CD4-positive, alpha-beta memory T cell (primary cell): ENCODE data around the gene TMEM131. TPM values are rescaled to one million over a fixed set of nuclear protein-coding genes. Genes with fewer than 3 reads are reported as not detected.

Source experiments
- CTCF ChIA-PET: fragments of 350-600 bp; sonication (Branson Sonifier 250); formaldehyde crosslinking; loops from one replicate; lab custom pipeline; 2021; ENCODE audit warnings: inconsistent platforms; ENCODE audit not compliant: partially characterized antibody; lab: Charles Lee
- POLR2A ChIA-PET: fragments of 350-600 bp; sonication (Branson Sonifier 250); formaldehyde crosslinking; loops from one replicate; lab custom pipeline; 2021; ENCODE audit not compliant: partially characterized antibody; lab: Charles Lee
- DNase-seq, 5 donors: peaks; one replicate each; pipeline versions ENCODE4 v3.0.0 to v3.0.0-alpha.2; 2020 to 2022; ENCODE audit warnings: mixed read lengths in 1 of 5
- H3K27ac ChIP-seq: one replicate; pipeline ENCODE4 v1.7.0; 2013; ENCODE audit warnings: low read depth, low read length
- H3K27me3 ChIP-seq: 2 replicates; pipeline ENCODE4 v1.7.0; 2013; ENCODE audit warnings: mild to moderate bottlenecking, low read length, moderate library complexity; ENCODE audit not compliant: insufficient read depth
- H3K36me3 ChIP-seq: 2 replicates; pipeline ENCODE4 v1.7.0; 2013; ENCODE audit warnings: mild to moderate bottlenecking, low read length, moderate library complexity; ENCODE audit not compliant: insufficient read depth
- H3K4me1 ChIP-seq: 2 replicates; pipeline ENCODE4 v1.7.0; 2013; ENCODE audit warnings: mild to moderate bottlenecking, low read length, moderate library complexity; ENCODE audit not compliant: insufficient read depth
- H3K4me3 ChIP-seq, 2 donors: one replicate each; pipeline ENCODE4 v1.7.0; 2013; ENCODE audit warnings: low read length in 2 of 2, mild to moderate bottlenecking in 1 of 2
- H3K9me3 ChIP-seq, 2 donors: one replicate each; pipeline ENCODE4 v1.7.0; 2013; ENCODE audit warnings: low read length in 2 of 2, control low read depth in 1 of 2; ENCODE audit not compliant: control insufficient read depth in 1 of 2
- H3K27ac Mint-ChIP-seq, 7 donors: one replicate each; pipeline ENCODE4 v1.8.0; 2020 to 2021; ENCODE audit warnings: mixed read lengths in 7 of 7, mild to moderate bottlenecking in 6 of 7, inconsistent platforms in 3 of 7, moderate library complexity in 3 of 7
- H3K27me3 Mint-ChIP-seq, 2 donors: one replicate each; pipeline ENCODE4 v1.8.0; 2020 to 2021; ENCODE audit warnings: mixed read lengths in 2 of 2
- H3K36me3 Mint-ChIP-seq, 2 donors: one replicate each; pipeline ENCODE4 v1.8.0; 2020 to 2021; ENCODE audit warnings: mixed read lengths in 2 of 2, inconsistent platforms in 1 of 2, mild to moderate bottlenecking in 1 of 2
- H3K4me1 Mint-ChIP-seq, 4 donors: one replicate each; pipeline ENCODE4 v1.8.0; 2020 to 2021; ENCODE audit warnings: mixed read lengths in 4 of 4, mild to moderate bottlenecking in 1 of 4
- H3K4me3 Mint-ChIP-seq, 8 donors: one replicate each; pipeline ENCODE4 v1.8.0; 2020 to 2021; ENCODE audit warnings: mixed read lengths in 8 of 8, mild to moderate bottlenecking in 7 of 8, moderate library complexity in 6 of 8, inconsistent platforms in 3 of 8
- H3K9me3 Mint-ChIP-seq, 8 donors: one replicate each; pipeline ENCODE4 v1.8.0; 2020 to 2021; ENCODE audit warnings: mixed read lengths in 8 of 8, mild to moderate bottlenecking in 5 of 8, inconsistent platforms in 3 of 8, moderate library complexity in 1 of 8
- intact Hi-C: fragments of 100-400 bp; cut with micrococcal nuclease; formaldehyde crosslinking; loops from one replicate; pipeline ENCODE4 v1.15.1; 2023
- polyA plus RNA-seq, 2 donors: library from polyadenylated mRNA; unstranded; fragments of 300-500 nt; fragmentation: Illumina TruSeq; gene quantifications; one replicate each; pipeline ENCODE4 v1.2.3, GENCODE V29; 2021
- total RNA-seq, 2 experiments: library from RNA; stranded (reverse); gene quantifications; one replicate each; pipeline ENCODE4 v1.2.3, GENCODE V29; 2021

The TMEM131 gene
- total and polyA plus RNA-seq, 4 experiments from 2014 or later: 6.3 to 47.6 (median 31.4) TPM

DNA sequence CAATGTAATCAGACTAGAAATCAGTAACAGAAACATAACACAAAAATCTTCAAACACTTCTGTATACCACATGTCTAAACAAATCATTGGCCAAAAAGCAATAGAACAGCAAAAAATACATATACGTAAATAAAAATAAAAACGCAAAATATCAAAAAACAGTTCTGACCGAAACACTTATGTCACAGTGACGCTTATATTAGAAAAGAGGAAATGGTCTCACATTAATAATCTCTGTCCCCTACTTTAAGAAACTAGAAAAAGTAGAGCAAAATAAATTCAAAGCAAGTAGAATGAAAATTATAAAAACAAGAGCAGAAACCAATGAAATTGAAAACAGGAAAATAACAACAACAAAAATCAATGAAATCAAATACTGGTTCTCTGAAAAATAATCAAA lies 41.9 kb downstream of the TMEM131 start:
- Mint-ChIP-seq H3K27ac (no peak overlapping the region), H3K36me3 (peaks cover 0 to 7% of the 10 kb centered on the region in 2 donors), H3K9me3 (peaks cover 0 to 4% (median 0%) of the 10 kb centered on the region in 8 donors), H3K4me3 (peak overlapping the region in 5 of 8 donors; percentile 8 to 51 (median 37)), H3K4me1 (peaks cover 55 to 87% (median 69%) of the 10 kb centered on the region in 4 donors), H3K27me3 (no peaks in the 10 kb centered on the region)
- no peaks in the 10 kb centered on the region for H3K36me3 ChIP-seq
- H3K4me1 ChIP-seq: peaks cover 45% of the 10 kb centered on the region
- no peaks in the 10 kb centered on the region for H3K27me3 ChIP-seq
- ChIA-PET CTCF (no interaction called here), POLR2A (no interaction called here)
- no peaks in the 10 kb centered on the region for H3K9me3 ChIP-seq
- H3K4me3 ChIP-seq: no peak overlapping the region
- no peak for DNase-seq
- intact Hi-C loops: no loop called here
- no peak overlapping the region for H3K27ac ChIP-seq

DNA sequence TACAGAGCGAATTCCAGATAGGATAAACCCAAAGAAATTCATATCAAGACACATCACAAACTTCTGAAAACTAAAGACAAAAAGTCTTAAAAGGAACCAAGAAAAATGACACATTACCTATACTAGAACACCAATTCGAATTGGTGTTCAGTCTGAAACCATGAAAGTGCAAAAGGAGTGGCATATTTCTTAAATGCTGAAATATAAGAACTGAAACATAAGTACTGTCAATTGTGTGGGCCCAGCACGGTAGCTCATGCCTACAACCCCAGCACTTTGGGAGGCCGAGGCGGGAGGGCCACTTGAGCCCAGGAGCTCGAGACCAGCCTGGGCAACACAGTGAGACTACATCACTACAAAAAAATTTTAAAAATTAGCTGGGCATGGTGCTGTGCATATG lies 43.4 kb downstream of the TMEM131 start:
- peak overlapping the region in 1 of 7 donors; percentile 79 for H3K27ac Mint-ChIP-seq
- H3K27me3 ChIP-seq: no peaks in the 10 kb centered on the region
- no peaks in the 10 kb centered on the region for H3K27me3 Mint-ChIP-seq
- POLR2A ChIA-PET: no interaction called here
- CTCF ChIA-PET: no interaction called here
- peaks cover 0 to 4% (median 0%) of the 10 kb centered on the region in 8 donors for H3K9me3 Mint-ChIP-seq
- DNase-seq: no peak
- no peaks in the 10 kb centered on the region for H3K9me3 ChIP-seq
- peak overlapping the region in 3 of 8 donors; percentile 2 to 39 (median 20) for H3K4me3 Mint-ChIP-seq
- H3K4me1 Mint-ChIP-seq: peaks cover 47 to 84% (median 67%) of the 10 kb centered on the region in 4 donors
- intact Hi-C loops: no loop called here
- H3K36me3 Mint-ChIP-seq: peaks cover 0 to 13% of the 10 kb centered on the region in 2 donors
- peaks cover 31% of the 10 kb centered on the region for H3K4me1 ChIP-seq
- no peak overlapping the region for H3K27ac ChIP-seq
- no peaks in the 10 kb centered on the region for H3K36me3 ChIP-seq
- no peak overlapping the region for H3K4me3 ChIP-seq

- Mint-ChIP-seq H3K9me3 (peaks cover 0 to 4% (median 0%) of the 10 kb centered on the region in 8 donors), H3K4me3 (peak overlapping the region in 1 of 8 donors; percentile 36), H3K4me1 (peaks cover 53 to 91% (median 73%) of the 10 kb centered on the region in 4 donors), H3K27me3 (no peaks in the 10 kb centered on the region), H3K36me3 (peaks cover 0 to 13% of the 10 kb centered on the region in 2 donors), H3K27ac (no peak overlapping the region)
- Histone ChIP-seq H3K27ac (no peak overlapping the region), H3K4me3 (no peak overlapping the region), H3K36me3 (no peaks in the 10 kb centered on the region), H3K9me3 (no peaks in the 10 kb centered on the region), H3K4me1 (peaks cover 35% of the 10 kb centered on the region), H3K27me3 (no peaks in the 10 kb centered on the region)
- ChIA-PET CTCF (no interaction called here), POLR2A (no interaction called here)
- no peak for DNase-seq
- intact Hi-C loops: no loop called here
Observed at GRCh38 chr2:97951155-97951680, 44.5 kb downstream of the TMEM131 start.

DNA sequence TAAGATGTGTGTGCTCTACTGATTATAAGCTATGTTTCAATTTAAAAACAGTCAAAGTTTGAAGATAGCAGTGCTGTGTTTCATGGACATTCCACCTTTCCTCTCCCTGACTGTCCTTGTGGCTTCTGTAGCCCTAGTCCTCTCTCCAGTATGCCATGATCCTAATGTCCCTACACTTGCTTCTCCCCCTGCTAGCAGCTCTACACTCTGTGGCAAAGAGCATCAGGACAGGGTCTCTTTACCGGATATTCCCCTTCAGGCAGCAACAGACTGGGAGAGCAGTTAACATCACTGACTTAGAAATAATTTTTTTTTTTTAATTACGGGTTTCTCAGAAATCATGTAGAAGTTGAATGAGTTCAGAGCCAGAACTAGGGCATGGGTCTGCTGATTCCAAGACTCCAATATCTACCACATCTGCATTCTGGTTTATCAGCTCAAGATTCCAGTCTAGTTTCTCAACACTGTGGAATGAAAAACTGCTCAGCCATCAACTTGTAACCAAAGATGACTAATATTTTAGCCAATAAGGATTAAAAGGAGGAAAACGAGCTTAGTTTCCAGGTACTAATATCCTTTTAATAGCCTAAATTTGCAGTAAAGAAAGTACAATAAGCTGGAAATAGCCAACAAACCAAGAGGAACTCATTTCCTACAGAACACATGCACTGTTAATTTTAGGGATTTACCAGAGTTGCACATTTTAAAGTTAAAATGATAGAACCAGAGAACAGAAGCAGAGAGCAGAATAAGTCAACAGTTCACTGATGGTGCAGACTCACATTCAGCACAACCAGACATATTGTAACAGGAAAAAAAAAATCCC lies 45.2 kb downstream of the TMEM131 start:
- peaks cover 49 to 87% (median 68%) of the 10 kb centered on the region in 4 donors for H3K4me1 Mint-ChIP-seq
- POLR2A ChIA-PET: no interaction called here

GRCh38 chr2:97948926-97949325 lies 46.8 kb downstream of the TMEM131 start:
- H3K27me3 Mint-ChIP-seq: no peaks in the 10 kb centered on the region
- H3K9me3 Mint-ChIP-seq: peaks cover 0 to 2% (median 0%) of the 10 kb centered on the region in 8 donors
- H3K9me3 ChIP-seq: no peaks in the 10 kb centered on the region
- H3K27ac ChIP-seq: no peak overlapping the region
- H3K4me3 ChIP-seq: no peak overlapping the region
- no peak overlapping the region for H3K27ac Mint-ChIP-seq
- H3K4me1 Mint-ChIP-seq: peaks cover 52 to 89% (median 69%) of the 10 kb centered on the region in 4 donors
- intact Hi-C loops: no loop called here
- ChIA-PET POLR2A (no interaction called here), CTCF (no interaction called here)
- peaks cover 4 to 13% of the 10 kb centered on the region in 2 donors for H3K36me3 Mint-ChIP-seq
- DNase-seq: no peak
- H3K4me3 Mint-ChIP-seq: peak overlapping the region in 1 of 8 donors; percentile 27
- H3K36me3 ChIP-seq: no peaks in the 10 kb centered on the region
- no peaks in the 10 kb centered on the region for H3K27me3 ChIP-seq
- peaks cover 26% of the 10 kb centered on the region for H3K4me1 ChIP-seq

More for the DNA sequence above, 45.2 kb downstream of the TMEM131 start:
- Histone ChIP-seq H3K36me3 (no peaks in the 10 kb centered on the region), H3K27ac (no peak overlapping the region), H3K4me1 (peaks cover 31% of the 10 kb centered on the region), H3K4me3 (no peak overlapping the region), H3K27me3 (no peaks in the 10 kb centered on the region), H3K9me3 (no peaks in the 10 kb centered on the region)
- H3K36me3 Mint-ChIP-seq: peaks cover 0 to 13% of the 10 kb centered on the region in 2 donors
- CTCF ChIA-PET: no interaction called here
- no peak for DNase-seq
- peak overlapping the region in 1 of 8 donors; percentile 1 for H3K4me3 Mint-ChIP-seq
- intact Hi-C loops: no loop called here
- no peaks in the 10 kb centered on the region for H3K27me3 Mint-ChIP-seq
- no peak overlapping the region for H3K27ac Mint-ChIP-seq
- H3K9me3 Mint-ChIP-seq: peaks cover 0 to 2% (median 0%) of the 10 kb centered on the region in 8 donors

DNA sequence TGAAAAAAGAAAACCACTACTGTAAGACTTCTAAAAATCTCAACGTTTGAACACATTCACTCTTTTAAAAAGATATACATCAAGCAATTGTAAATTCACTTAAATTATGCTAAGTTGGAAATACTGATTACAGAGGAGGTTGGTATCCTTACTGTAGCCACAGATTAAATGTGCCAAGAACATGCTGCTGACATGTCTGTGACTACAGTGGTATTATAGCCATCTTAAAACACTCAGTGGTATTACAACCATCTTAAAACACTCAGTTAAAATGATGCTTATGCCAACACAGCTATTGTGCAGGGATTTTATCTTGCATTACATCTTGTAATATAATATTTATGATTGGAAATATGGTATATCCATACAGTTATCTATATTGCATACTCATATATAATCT lies 50.0 kb downstream of the TMEM131 start:
- Histone ChIP-seq H3K27ac (no peak overlapping the region), H3K4me1 (peaks cover 11% of the 10 kb centered on the region), H3K27me3 (no peaks in the 10 kb centered on the region), H3K9me3 (no peaks in the 10 kb centered on the region), H3K36me3 (no peaks in the 10 kb centered on the region), H3K4me3 (no peak overlapping the region)
- intact Hi-C loops: no loop called here
- Mint-ChIP-seq H3K9me3 (peaks cover 0 to 12% (median 4%) of the 10 kb centered on the region in 8 donors), H3K27me3 (no peaks in the 10 kb centered on the region), H3K4me3 (no peak overlapping the region), H3K36me3 (peaks cover 7 to 17% of the 10 kb centered on the region in 2 donors), H3K4me1 (peaks cover 37 to 58% (median 48%) of the 10 kb centered on the region in 4 donors), H3K27ac (no peak overlapping the region)
- DNase-seq: no peak
- POLR2A ChIA-PET: no interaction called here
- CTCF ChIA-PET: no interaction called here

GRCh38 chr2:97936881-97937280 lies 58.9 kb downstream of the TMEM131 start:
- H3K9me3 ChIP-seq: no peaks in the 10 kb centered on the region
- H3K36me3 ChIP-seq: no peaks in the 10 kb centered on the region
- peak overlapping the region in 1 of 7 donors; percentile 6 for H3K27ac Mint-ChIP-seq
- ChIA-PET POLR2A (no interaction called here), CTCF (no interaction called here)
- H3K4me3 ChIP-seq: no peak overlapping the region
- H3K9me3 Mint-ChIP-seq: peaks cover 0 to 13% (median 4%) of the 10 kb centered on the region in 8 donors
- H3K36me3 Mint-ChIP-seq: peaks cover 7 to 9% of the 10 kb centered on the region in 2 donors
- no peak for DNase-seq
- no peaks in the 10 kb centered on the region for H3K27me3 Mint-ChIP-seq
- intact Hi-C loops: no loop called here
- peaks cover 29% of the 10 kb centered on the region for H3K4me1 ChIP-seq
- H3K27ac ChIP-seq: no peak overlapping the region
- no peaks in the 10 kb centered on the region for H3K27me3 ChIP-seq
- peaks cover 52 to 79% (median 62%) of the 10 kb centered on the region in 4 donors for H3K4me1 Mint-ChIP-seq
- H3K4me3 Mint-ChIP-seq: peak overlapping the region in 3 of 8 donors; percentile 13 to 37 (median 29)
